ENCODE measurements around the gene KNCN.

- no peak for TF ChIP-seq FOXK2 (IDR thresholded peaks at IDR 0.05)
- no peak for TF ChIP-seq ELF4 (IDR thresholded peaks at IDR 0.05)
- TF ChIP-seq CTBP1 (IDR thresholded peaks at IDR 0.05; ENCODE audit: borderline replicate concordance): no peak
- no peak for TF ChIP-seq SP1 (IDR thresholded peaks at IDR 0.05)
- TF ChIP-seq HDGF (IDR thresholded peaks at IDR 0.05; ENCODE audit: borderline replicate concordance): no peak
- TF ChIP-seq ARNT (IDR thresholded peaks at IDR 0.05): no peak
- no peak for TF ChIP-seq PKNOX1 (IDR thresholded peaks at IDR 0.05)
- TF ChIP-seq FOXM1 (IDR thresholded peaks at IDR 0.05; ENCODE audit: borderline replicate concordance): no peak
- TF ChIP-seq BHLHE40 (IDR thresholded peaks at IDR 0.05; ENCODE audit: borderline replicate concordance): no peak
- TF ChIP-seq FOXA1 (IDR thresholded peaks at IDR 0.05): no peak
These were observed 44.6 kb upstream of the KNCN start for GRCh38 chr1:46596036-46596435.

Measured in HEK293T (cell line).